Trophoblast cell (in vitro differentiated cells and primary cell): Measurements from ENCODE around the gene PHLDB2.

Source experiments
- DNase-seq, 2 donors: peaks; one replicate each; pipeline ENCODE4 v3.0.0-alpha.2; 2016
- H2AFZ ChIP-seq: 2 replicates; pipeline ENCODE4 v1.6.1; 2013; ENCODE audit warnings: low read length, moderate library complexity, mild to moderate bottlenecking; ENCODE audit not compliant: insufficient read depth, poor library complexity
- H2AK5ac ChIP-seq: 2 replicates; pipeline ENCODE4 v1.6.1; 2013; ENCODE audit warnings: mild to moderate bottlenecking, low read length
- H2BK120ac ChIP-seq: 2 replicates; pipeline ENCODE4 v1.6.1; 2013; ENCODE audit warnings: low read length, mild to moderate bottlenecking, moderate library complexity; ENCODE audit not compliant: insufficient read depth, poor library complexity
- H2BK12ac ChIP-seq: 2 replicates; pipeline ENCODE4 v1.6.1; 2013; ENCODE audit warnings: mild to moderate bottlenecking, low read length, moderate library complexity
- H2BK5ac ChIP-seq: 2 replicates; pipeline ENCODE4 v1.6.1; 2013; ENCODE audit warnings: low read length, low read depth, moderate library complexity, mild to moderate bottlenecking; ENCODE audit not compliant: poor library complexity
- H3K14ac ChIP-seq: 2 replicates; pipeline ENCODE4 v1.6.1; 2013; ENCODE audit warnings: mild to moderate bottlenecking, low read length
- H3K18ac ChIP-seq: 2 replicates; pipeline ENCODE4 v1.6.1; 2013; ENCODE audit warnings: mild to moderate bottlenecking, low read length
- H3K23ac ChIP-seq: 2 replicates; pipeline ENCODE4 v1.6.1; 2013; ENCODE audit warnings: low read length
- H3K27ac ChIP-seq: 2 replicates; pipeline ENCODE4 v1.5.1; 2013; ENCODE audit warnings: low read depth, mild to moderate bottlenecking, inconsistent platforms, low read length, moderate library complexity
- H3K27me3 ChIP-seq: 2 replicates; pipeline ENCODE4 v1.6.1; 2013; ENCODE audit warnings: inconsistent platforms, mild to moderate bottlenecking, low read length, moderate library complexity; ENCODE audit not compliant: insufficient read depth
- H3K36me3 ChIP-seq, 2 experiments: 1 replicate in 1 of 2; 2 replicates in 1 of 2; pipeline ENCODE4 v1.6.1; 2013; ENCODE audit warnings: low read length in 2 of 2, mild to moderate bottlenecking in 2 of 2, moderate library complexity in 1 of 2; ENCODE audit not compliant: insufficient read depth in 2 of 2, control insufficient read depth in 1 of 2
- H3K4ac ChIP-seq: 2 replicates; pipeline ENCODE4 v1.6.1; 2013; ENCODE audit warnings: low read depth, mild to moderate bottlenecking, low read length, moderate library complexity
- H3K4me1 ChIP-seq, 2 experiments: 1 replicate in 1 of 2; 2 replicates in 1 of 2; pipeline ENCODE4 v1.6.1; 2013; ENCODE audit warnings: low read length in 2 of 2, mild to moderate bottlenecking in 2 of 2, moderate library complexity in 1 of 2; ENCODE audit not compliant: insufficient read depth in 2 of 2, control insufficient read depth in 1 of 2
- H3K4me2 ChIP-seq: 2 replicates; pipeline ENCODE4 v1.6.1; 2013; ENCODE audit warnings: inconsistent platforms, mild to moderate bottlenecking, low read length, moderate library complexity
- H3K4me3 ChIP-seq: 2 replicates; pipeline ENCODE4 v1.5.1; 2013; ENCODE audit warnings: mild to moderate bottlenecking, low read depth, low read length, inconsistent platforms
- H3K79me1 ChIP-seq: one replicate; pipeline ENCODE4 v1.6.1; 2013; ENCODE audit warnings: low read length
- H3K79me2 ChIP-seq: 2 replicates; pipeline ENCODE4 v1.6.1; 2013; ENCODE audit warnings: low read length, mild to moderate bottlenecking; ENCODE audit not compliant: control insufficient read depth, insufficient read depth, poor library complexity
- H3K9ac ChIP-seq: 2 replicates; pipeline ENCODE4 v1.6.1; 2013; ENCODE audit warnings: mild to moderate bottlenecking, low read length
- H3K9me3 ChIP-seq: 2 replicates; pipeline ENCODE4 v1.6.1; 2013; ENCODE audit warnings: low read depth, mild to moderate bottlenecking, control low read depth, inconsistent platforms, low read length; ENCODE audit not compliant: insufficient read depth
- H4K12ac ChIP-seq: 2 replicates; pipeline ENCODE4 v1.6.1; 2013; ENCODE audit warnings: low read depth, mild to moderate bottlenecking, low read length, moderate library complexity
- H4K8ac ChIP-seq: 2 replicates; pipeline ENCODE4 v1.6.1; 2013; ENCODE audit warnings: low read depth, mild to moderate bottlenecking, low read length, moderate library complexity
- H4K91ac ChIP-seq: one replicate; pipeline ENCODE4 v1.6.1; 2013; ENCODE audit warnings: low read depth, mild to moderate bottlenecking, low read length, moderate library complexity
- WGBS: extraction: QIAGEN DNeasy Blood & Tissue Kit; methylation state at CpG from one replicate; pipeline ENCODE4 v1.1.7; 2013; ENCODE audit warnings: missing lambda C conversion rate; ENCODE audit not compliant: insufficient read length, insufficient coverage; ENCODE audit errors: extremely low coverage; 5-methylcytosine and 5-hydroxymethylcytosine counted together

The PHLDB2 gene

DNA sequence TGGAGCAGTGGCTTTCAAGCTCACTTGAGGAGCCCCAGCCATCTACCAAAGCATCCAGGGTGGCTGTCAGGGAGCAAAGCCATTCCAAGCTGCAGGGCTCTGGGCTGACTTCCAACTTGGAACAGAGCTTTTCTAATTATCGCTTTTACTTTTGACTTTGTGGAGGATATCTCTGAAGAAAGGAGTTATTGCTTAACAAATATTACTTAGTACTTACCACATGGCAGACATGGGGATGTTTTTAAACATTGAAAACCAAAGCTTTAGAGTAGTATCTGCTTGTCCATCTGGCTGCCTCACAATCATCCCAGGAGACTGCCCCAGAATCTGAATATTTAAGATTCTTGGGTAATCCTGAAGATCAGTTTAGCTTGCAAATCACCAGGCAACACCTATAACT is 148.6 kb downstream of the PHLDB2 start:
- H3K4me1 ChIP-seq: peaks cover 0 to 2% of the 10 kb centered on the region in 2 experiments
- H3K36me3 ChIP-seq: no peaks in the 10 kb centered on the region
- H2BK12ac ChIP-seq: no peak overlapping the region
- no peak overlapping the region for H3K14ac ChIP-seq
- H3K4me2 ChIP-seq: no peak overlapping the region
- H2AFZ ChIP-seq: no peak overlapping the region
- H3K79me1 ChIP-seq: no peaks in the 10 kb centered on the region
- H3K9ac ChIP-seq: no peak overlapping the region
- no peak overlapping the region for H2BK5ac ChIP-seq
- H3K27ac ChIP-seq: no peak overlapping the region
- H3K18ac ChIP-seq: no peak overlapping the region
- no peak overlapping the region for H4K91ac ChIP-seq
- H3K79me2 ChIP-seq: no peaks in the 10 kb centered on the region
- no peak overlapping the region for H4K8ac ChIP-seq
- no peak overlapping the region for H3K4me3 ChIP-seq
- no peaks in the 10 kb centered on the region for H3K27me3 ChIP-seq
- H2BK120ac ChIP-seq: no peak overlapping the region
- no peak overlapping the region for H3K23ac ChIP-seq
- no peak overlapping the region for H2AK5ac ChIP-seq
- no peak overlapping the region for H3K4ac ChIP-seq
- peak; percentile 8 to 42 for DNase-seq
- H4K12ac ChIP-seq: no peak overlapping the region
- WGBS: no CpG with 5 or more reads among the region's 1 CpG
- no peaks in the 10 kb centered on the region for H3K9me3 ChIP-seq

DNA sequence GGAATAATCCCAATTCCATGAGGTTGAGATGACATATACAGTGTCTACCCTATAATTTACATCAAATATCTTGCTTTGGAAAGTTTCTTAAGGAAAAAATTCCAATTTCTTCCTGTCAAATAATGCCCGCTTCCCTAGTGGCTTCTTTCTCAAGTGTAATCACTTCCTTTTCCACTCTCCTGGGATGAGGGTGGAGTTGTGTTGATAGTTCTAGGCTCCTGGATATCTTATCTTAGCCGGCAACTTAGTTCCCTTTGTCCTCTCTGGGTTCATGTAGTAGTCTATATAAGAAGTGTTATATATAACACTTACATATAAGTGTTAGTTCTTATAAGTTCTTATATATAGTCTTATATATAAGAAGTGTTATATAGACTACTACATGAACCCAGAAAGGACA is 150.6 kb downstream of the PHLDB2 start:
- Histone ChIP-seq H2BK120ac (no peak overlapping the region), H2BK5ac (no peak overlapping the region), H3K79me1 (no peaks in the 10 kb centered on the region), H4K8ac (no peak overlapping the region), H3K9ac (no peak overlapping the region), H3K14ac (no peak overlapping the region), H2AK5ac (no peak overlapping the region), H2BK12ac (no peak overlapping the region), H3K36me3 (no peaks in the 10 kb centered on the region), H3K4me2 (no peak overlapping the region), H3K4me1 (peaks cover 0 to 1% of the 10 kb centered on the region in 2 experiments), H3K27ac (no peak overlapping the region), H4K91ac (no peak overlapping the region), H2AFZ (no peak overlapping the region), H3K4me3 (no peak overlapping the region), H3K79me2 (no peaks in the 10 kb centered on the region), H3K27me3 (no peaks in the 10 kb centered on the region), H4K12ac (no peak overlapping the region), H3K4ac (no peak overlapping the region), H3K23ac (no peak overlapping the region), H3K9me3 (no peaks in the 10 kb centered on the region), H3K18ac (no peak overlapping the region)
- DNase-seq: no peak
- no CpG with 5 or more reads among the region's 2 CpGs for WGBS

DNA sequence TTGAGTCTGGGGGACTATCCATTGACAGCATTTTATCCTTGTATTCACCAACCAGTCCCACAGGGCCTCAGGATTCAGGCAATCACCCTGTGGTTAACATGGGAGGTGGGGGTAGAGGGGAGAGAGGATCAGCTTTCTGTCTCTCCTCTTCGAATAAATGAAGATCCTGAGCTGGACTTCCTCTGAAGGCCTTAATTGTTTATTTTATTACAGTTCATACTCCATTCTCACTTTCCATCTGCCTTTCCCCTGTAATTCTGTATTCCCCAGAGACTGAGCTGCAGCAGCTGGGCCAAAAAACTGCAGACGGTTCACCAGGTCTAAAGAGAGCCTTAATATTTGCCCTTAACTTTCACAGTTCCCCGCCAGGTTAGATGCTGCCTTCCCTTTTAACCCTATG is 151.6 kb downstream of the PHLDB2 start:
- no peaks in the 10 kb centered on the region for H3K27me3 ChIP-seq
- no peak overlapping the region for H4K8ac ChIP-seq
- no peaks in the 10 kb centered on the region for H3K79me2 ChIP-seq
- no peak overlapping the region for H3K4me2 ChIP-seq
- no peak overlapping the region for H3K4ac ChIP-seq
- H3K4me3 ChIP-seq: no peak overlapping the region
- DNase-seq: no peak
- no peak overlapping the region for H3K27ac ChIP-seq
- H2BK120ac ChIP-seq: no peak overlapping the region
- H3K23ac ChIP-seq: no peak overlapping the region
- no peaks in the 10 kb centered on the region for H3K4me1 ChIP-seq
- no peaks in the 10 kb centered on the region for H3K36me3 ChIP-seq
- no peak overlapping the region for H3K14ac ChIP-seq
- no peak overlapping the region for H3K18ac ChIP-seq
- no peak overlapping the region for H2BK5ac ChIP-seq
- H4K91ac ChIP-seq: no peak overlapping the region
- no peak overlapping the region for H2AK5ac ChIP-seq
- no peak overlapping the region for H4K12ac ChIP-seq
- H3K9me3 ChIP-seq: no peaks in the 10 kb centered on the region
- no peak overlapping the region for H2BK12ac ChIP-seq
- H2AFZ ChIP-seq: no peak overlapping the region
- no CpG with 5 or more reads among the region's 3 CpGs for WGBS
- no peak overlapping the region for H3K9ac ChIP-seq
- H3K79me1 ChIP-seq: no peaks in the 10 kb centered on the region

DNA sequence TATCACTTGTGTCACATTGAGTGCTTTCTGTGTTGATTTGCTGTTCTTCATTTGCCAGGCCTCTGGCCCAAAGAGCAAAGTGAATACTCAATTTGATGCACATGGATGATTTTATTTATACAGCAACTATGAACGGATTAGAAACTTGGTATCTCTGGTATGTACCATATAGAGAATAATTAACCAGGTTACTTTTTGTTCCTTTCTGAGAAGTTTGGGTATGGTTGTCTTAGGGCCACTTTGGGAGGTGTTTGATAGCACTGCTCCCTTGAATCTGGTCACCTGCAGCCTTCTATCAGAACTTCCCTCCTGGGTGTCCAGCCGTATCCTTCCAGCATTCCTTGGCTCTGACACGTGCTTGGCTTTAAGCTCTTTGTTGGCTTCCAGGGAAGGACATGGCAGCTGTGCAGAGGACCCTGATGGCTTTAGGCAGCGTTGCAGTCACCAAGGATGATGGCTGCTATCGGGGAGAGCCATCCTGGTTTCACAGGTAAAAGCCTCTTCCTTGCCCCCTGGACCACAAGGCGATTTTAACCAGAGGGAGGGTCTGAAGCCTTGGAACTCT is 152.4 kb downstream of the PHLDB2 start:
- H3K4me1 ChIP-seq: no peaks in the 10 kb centered on the region
- WGBS: no CpG with 5 or more reads among the region's 6 CpGs
- no peaks in the 10 kb centered on the region for H3K79me1 ChIP-seq
- no peak overlapping the region for H2BK12ac ChIP-seq
- no peak overlapping the region for H3K14ac ChIP-seq
- no peak for DNase-seq
- no peak overlapping the region for H3K27ac ChIP-seq
- H3K18ac ChIP-seq: no peak overlapping the region
- no peaks in the 10 kb centered on the region for H3K27me3 ChIP-seq
- no peaks in the 10 kb centered on the region for H3K9me3 ChIP-seq
- H4K8ac ChIP-seq: no peak overlapping the region
- no peaks in the 10 kb centered on the region for H3K36me3 ChIP-seq
- no peaks in the 10 kb centered on the region for H3K79me2 ChIP-seq
- no peak overlapping the region for H3K4me2 ChIP-seq
- no peak overlapping the region for H3K23ac ChIP-seq
- H2AFZ ChIP-seq: no peak overlapping the region
- no peak overlapping the region for H3K9ac ChIP-seq
- peak overlapping the region; percentile 18 for H3K4me3 ChIP-seq
- H4K91ac ChIP-seq: no peak overlapping the region
- no peak overlapping the region for H2BK120ac ChIP-seq
- H4K12ac ChIP-seq: no peak overlapping the region
- H3K4ac ChIP-seq: no peak overlapping the region
- no peak overlapping the region for H2AK5ac ChIP-seq
- no peak overlapping the region for H2BK5ac ChIP-seq
